ENCODE results near the gene VPS41.

DNA sequence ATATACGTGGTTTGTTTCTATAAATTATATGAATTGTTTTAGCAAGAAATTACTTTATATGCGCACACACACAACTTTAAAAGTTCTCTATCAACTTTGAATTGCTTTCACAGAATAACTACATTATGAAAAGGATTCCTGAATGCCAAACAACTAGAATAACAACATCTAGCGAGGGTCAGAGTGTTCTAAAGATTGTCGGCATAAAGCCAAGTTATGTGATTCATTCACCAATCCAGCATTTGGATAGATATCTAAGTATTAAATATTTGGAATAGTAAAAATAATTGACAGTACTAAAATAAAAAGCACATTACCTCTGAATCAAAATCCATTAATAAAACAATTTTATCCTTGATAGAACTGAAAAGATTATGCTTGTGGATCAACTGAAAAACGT lies 152.5 kb downstream of the VPS41 start:
- TF ChIP-seq POLR2A (IDR thresholded peaks at IDR 0.05): no peak
- no peak for TF ChIP-seq CTCF (IDR thresholded peaks at IDR 0.05)

All from Peyer's patch (tissue), 4 donors.